Loucy (cell line): ENCODE results near the gene ARF5.

Experiments used
- CTCF ChIP-seq: fragments of 200-600 bp; sonication (generic); conservative IDR thresholded peaks from 2 replicates; pipeline ENCODE4 v1.5.1; 2014; ENCODE audit warnings: mild to moderate bottlenecking, antibody characterized with exemption, low read length
- EZH2phosphoT487 ChIP-seq: fragments of 200-600 bp; IDR thresholded peaks from 2 replicates; pipeline ENCODE4 v1.6.1; 2018; ENCODE audit warnings: antibody characterized with exemption, mild to moderate bottlenecking, moderate library complexity, borderline replicate concordance

GRCh38 chr7:127566242-127566641, 22.0 kb upstream of the ARF5 start:
- TF ChIP-seq CTCF: no peak
- TF ChIP-seq EZH2phosphoT487: no peak
